ENCODE measurements around the gene LSAMP.
A peak's percentile ranks its signal among the peaks of the same experiment; 100 is the strongest.

Gene LSAMP

GRCh38 chr3:116039651-116039985, 405.7 kb downstream of the LSAMP start:
- H3K4me1 ChIP-seq (ENCODE audit: insufficient read depth, poor library complexity, severe bottlenecking): peaks cover 14% of the 10 kb centered on the region

GRCh38 chr3:116038968-116039650, 406.2 kb downstream of the LSAMP start:
- H3K9me3 ChIP-seq (ENCODE audit: severe bottlenecking): no peaks in the 10 kb centered on the region
- H3K36me3 ChIP-seq (ENCODE audit: low read depth): no peaks in the 10 kb centered on the region
- H3K27ac ChIP-seq (ENCODE audit: poor library complexity, severe bottlenecking): peak overlapping the region; percentile 31
- peak; percentile 63 for ATAC-seq (ENCODE audit: low read depth)
- no peak for TF ChIP-seq CTCF (IDR thresholded peaks at IDR 0.05; ENCODE audit: poor library complexity, severe bottlenecking)
- no peak for DNase-seq (ENCODE audit: low spot score)
- H3K4me3 ChIP-seq (ENCODE audit: severe bottlenecking): no peak overlapping the region
- H3K27me3 ChIP-seq (ENCODE audit: insufficient read depth, poor library complexity, severe bottlenecking): no peaks in the 10 kb centered on the region
- peaks cover 14% of the 10 kb centered on the region for H3K4me1 ChIP-seq (ENCODE audit: insufficient read depth, poor library complexity, severe bottlenecking)

More at GRCh38 chr3:116039651-116039985, 405.7 kb downstream of the LSAMP start:
- no peak for ATAC-seq (ENCODE audit: low read depth)
- Histone ChIP-seq H3K27ac (ENCODE audit: poor library complexity, severe bottlenecking) (peak overlapping the region; percentile 31), H3K27me3 (ENCODE audit: insufficient read depth, poor library complexity, severe bottlenecking) (no peaks in the 10 kb centered on the region), H3K9me3 (ENCODE audit: severe bottlenecking) (no peaks in the 10 kb centered on the region), H3K4me3 (ENCODE audit: severe bottlenecking) (no peak overlapping the region), H3K36me3 (ENCODE audit: low read depth) (no peaks in the 10 kb centered on the region)
- TF ChIP-seq CTCF (IDR thresholded peaks at IDR 0.05; ENCODE audit: poor library complexity, severe bottlenecking): no peak
- no peak for DNase-seq (ENCODE audit: low spot score)

GRCh38 chr3:116037954-116038911, 407.1 kb downstream of the LSAMP start:
- Histone ChIP-seq H3K27ac (ENCODE audit: poor library complexity, severe bottlenecking) (peak overlapping the region; percentile 31), H3K27me3 (ENCODE audit: insufficient read depth, poor library complexity, severe bottlenecking) (no peaks in the 10 kb centered on the region), H3K4me3 (ENCODE audit: severe bottlenecking) (no peak overlapping the region), H3K36me3 (ENCODE audit: low read depth) (no peaks in the 10 kb centered on the region), H3K9me3 (ENCODE audit: severe bottlenecking) (no peaks in the 10 kb centered on the region), H3K4me1 (ENCODE audit: insufficient read depth, poor library complexity, severe bottlenecking) (peaks cover 14% of the 10 kb centered on the region)
- TF ChIP-seq CTCF (IDR thresholded peaks at IDR 0.05; ENCODE audit: poor library complexity, severe bottlenecking): no peak
- no peak for DNase-seq (ENCODE audit: low spot score)
- peak; percentile 36; the same call in 2 of the 3 replicates for ATAC-seq (ENCODE audit: low read depth)

GRCh38 chr3:116035429-116035828, 409.9 kb downstream of the LSAMP start:
- Histone ChIP-seq H3K27ac (ENCODE audit: poor library complexity, severe bottlenecking) (no peak overlapping the region), H3K4me3 (ENCODE audit: severe bottlenecking) (no peak overlapping the region), H3K9me3 (ENCODE audit: severe bottlenecking) (no peaks in the 10 kb centered on the region), H3K36me3 (ENCODE audit: low read depth) (no peaks in the 10 kb centered on the region), H3K27me3 (ENCODE audit: insufficient read depth, poor library complexity, severe bottlenecking) (no peaks in the 10 kb centered on the region), H3K4me1 (ENCODE audit: insufficient read depth, poor library complexity, severe bottlenecking) (peaks cover 14% of the 10 kb centered on the region)
- ATAC-seq (ENCODE audit: low read depth) (no peak), DNase-seq (ENCODE audit: low spot score) (no peak)
- no peak for TF ChIP-seq CTCF (IDR thresholded peaks at IDR 0.05; ENCODE audit: poor library complexity, severe bottlenecking)

Data from RWPE2 (cell line).